Activated CD8-positive, alpha-beta memory T cell treated with anti-CD3 and anti-CD28 coated beads for 48 hours (primary cell): ENCODE results near the gene KCNK7.

ENCODE experiments used
- DNase-seq, 3 experiments: peaks; one replicate each; pipeline ENCODE4 v3.0.0-alpha.2; 2020; ENCODE audit warnings: low read depth in 2 of 3, low spot score in 2 of 3

KCNK7 gene

DNA sequence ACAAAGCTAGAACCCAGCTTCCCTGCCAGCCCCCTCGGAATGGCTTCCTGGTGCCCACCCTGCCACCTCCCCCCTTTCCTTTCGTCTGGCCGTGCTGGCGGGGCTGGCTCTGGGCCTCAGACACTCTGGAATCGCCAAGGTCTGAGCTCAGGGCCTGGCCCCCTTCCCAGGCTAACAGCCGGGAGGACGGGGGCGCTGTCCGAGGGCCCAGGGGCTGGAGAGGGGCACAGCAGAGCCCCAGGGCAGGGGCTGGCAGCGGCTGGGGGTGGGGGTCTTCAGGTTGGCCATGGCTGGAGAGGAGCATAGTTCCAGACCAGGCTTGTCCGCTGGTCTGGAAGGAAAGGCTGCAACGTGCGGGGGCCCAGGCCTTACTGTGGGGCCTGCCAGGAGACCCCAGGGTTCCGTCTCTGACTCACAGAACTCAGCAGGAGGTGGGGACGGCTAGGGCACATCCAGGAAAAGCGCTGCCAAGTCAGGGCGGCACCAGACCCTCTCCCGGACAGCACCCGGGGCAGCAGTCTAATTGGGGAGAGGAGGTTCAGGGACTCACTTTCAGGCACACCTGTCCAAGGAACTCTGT, 36.6 kb downstream of the KCNK7 start:
- no peak for DNase-seq

DNA sequence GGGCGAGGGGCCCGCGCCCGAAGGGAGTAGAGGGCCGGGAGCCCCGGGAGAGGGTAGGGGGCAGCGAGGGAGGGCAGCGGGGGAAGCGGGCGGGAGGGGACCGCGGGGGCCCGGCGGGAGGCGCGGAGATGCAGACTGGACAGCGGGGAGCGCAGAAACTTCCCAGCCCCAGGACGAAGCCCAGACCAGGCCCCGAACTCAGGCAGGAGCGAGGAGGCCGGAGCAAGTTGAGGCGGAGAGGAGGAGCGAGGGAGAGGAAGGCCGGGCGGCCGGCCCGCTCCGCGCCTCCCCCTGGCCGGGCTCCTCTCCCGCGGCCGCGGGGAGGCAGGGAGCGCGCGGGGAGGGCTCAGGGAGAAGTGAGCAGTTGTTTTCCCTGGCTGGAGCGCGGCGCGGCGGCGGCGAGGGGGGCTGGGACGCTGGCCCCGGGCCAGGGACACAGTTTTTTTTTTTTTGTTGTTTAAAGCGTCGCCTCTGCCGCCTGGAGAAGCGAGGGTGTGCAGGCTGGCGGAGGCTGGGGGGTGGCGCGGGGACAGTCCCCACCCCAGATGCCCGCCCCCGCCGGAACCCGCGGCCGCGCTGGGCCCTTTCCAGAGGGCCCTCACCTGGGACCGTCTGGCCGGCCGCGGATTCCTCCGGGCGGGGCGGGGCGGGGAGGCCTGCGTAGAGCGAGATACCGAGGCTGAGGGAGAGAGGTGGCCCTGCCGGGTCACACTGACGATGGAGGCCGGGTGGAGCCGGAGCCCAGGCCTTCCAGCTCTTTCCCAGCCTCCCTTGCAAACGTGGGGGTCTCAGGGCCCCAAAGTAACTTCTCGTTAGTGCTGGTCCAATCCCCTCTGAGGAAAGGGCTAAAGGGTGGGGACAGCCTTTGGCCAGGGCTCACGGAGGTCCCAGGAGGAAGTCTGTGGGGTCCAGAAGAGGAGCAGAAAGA, 37.3 kb downstream of the KCNK7 start, which contains the start of gene LTBP3:
Gene LTBP3 (minus strand): TSS at position 358 of the 928 bp plus-strand sequence. CDS start 400 bp downstream, outside the sequence.
- DNase-seq = no peak

DNA sequence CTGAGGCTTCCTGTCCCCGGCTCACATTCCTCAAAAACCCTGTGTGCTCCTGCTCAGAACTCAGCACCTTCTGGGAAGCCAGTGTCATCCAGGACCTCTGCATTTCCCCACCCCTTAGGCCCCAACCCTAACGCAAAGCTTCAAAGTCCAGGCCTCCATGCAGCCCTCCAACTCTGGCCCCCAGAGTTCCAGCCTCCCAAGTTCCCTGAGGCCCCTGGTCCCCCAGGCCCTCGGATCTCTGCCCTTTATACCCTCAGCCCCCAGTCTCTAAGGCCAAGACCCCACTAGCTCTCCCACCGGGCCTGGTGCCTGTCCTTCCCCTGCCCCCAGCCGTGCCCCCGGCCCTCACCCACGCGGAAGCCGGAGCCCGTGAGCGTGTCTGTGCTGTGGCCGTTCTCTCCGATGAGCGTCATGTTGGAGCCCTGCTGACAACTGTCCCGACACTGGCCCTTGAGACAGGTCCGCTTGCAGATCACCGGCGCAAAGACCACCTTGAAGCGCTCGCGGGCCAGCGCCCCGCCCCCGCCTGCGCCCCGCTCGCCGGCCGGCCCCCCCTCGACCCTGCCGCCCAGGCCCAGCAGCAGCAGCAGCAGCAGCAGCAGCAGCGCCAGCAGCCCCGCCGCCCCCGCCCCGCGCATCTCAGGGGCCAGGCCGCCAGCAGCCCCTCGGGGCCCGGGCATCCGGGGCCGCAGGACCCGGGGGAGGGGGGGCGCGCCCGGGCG, 38.2 kb downstream of the KCNK7 start:
- DNase-seq = no peak

DNA sequence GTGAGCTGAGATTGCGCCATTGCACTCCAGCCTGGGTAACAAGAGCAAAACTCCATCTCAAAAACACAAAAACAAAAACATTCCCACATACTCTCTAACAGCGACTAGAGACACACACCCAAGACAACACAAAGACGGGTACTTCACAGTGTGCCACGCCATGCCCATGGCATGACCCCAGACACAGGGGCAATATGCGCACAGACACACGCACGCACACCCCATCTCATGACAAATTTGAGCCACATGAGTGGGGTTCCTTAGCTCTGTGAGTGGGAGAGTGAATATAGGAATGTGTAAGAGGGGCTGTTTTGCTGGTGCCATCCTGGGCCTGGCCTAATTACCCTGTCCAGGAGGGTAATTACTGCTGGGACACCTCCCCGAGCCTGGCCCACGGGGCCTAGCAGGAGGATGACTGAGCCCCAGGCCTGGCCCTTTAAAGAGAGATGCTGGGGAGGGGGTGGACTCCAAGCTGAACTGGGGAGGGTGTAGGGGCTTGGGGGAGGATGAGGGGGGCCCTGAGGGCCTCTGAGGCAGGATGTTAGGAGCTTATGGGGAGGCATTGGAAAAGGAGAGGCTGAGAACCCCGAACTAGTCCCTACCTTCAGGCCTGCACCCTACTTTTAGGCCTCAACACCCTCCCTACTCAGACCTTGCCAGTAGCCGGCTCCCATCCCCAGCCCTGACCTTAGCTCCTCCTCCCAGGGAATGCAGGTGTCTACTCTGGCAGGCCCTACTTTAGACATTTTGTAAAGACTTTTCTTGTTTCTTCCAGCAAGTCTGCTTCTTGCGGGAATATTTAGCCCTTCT, 38.9 kb downstream of the KCNK7 start:
- DNase-seq = no peak

DNA sequence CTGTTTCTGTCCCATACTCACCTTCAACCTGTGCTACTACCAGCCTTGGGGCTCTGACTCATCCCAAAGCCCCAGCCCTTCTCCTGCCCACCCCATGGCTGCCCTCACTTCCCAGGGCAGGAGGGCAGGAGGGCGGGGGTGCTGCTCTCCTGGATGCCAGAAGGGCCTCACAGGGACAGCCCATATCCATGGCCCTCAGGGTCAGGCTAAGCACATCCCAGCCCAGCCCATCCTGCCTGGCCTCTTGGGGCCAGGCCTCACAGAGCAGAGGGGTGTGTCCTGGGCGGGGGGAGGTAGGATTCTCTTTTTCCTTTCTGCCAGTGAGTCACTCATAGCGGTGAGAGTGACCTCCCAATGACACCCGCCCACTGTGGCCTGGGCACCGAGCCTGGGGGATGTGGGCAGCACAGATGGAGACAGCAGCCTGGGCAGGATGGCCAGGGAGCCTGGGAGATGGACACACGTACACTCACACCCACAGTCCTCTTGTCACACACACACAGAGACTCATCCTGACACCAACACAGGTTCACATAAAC, 39.8 kb downstream of the KCNK7 start:
- no peak for DNase-seq

DNA sequence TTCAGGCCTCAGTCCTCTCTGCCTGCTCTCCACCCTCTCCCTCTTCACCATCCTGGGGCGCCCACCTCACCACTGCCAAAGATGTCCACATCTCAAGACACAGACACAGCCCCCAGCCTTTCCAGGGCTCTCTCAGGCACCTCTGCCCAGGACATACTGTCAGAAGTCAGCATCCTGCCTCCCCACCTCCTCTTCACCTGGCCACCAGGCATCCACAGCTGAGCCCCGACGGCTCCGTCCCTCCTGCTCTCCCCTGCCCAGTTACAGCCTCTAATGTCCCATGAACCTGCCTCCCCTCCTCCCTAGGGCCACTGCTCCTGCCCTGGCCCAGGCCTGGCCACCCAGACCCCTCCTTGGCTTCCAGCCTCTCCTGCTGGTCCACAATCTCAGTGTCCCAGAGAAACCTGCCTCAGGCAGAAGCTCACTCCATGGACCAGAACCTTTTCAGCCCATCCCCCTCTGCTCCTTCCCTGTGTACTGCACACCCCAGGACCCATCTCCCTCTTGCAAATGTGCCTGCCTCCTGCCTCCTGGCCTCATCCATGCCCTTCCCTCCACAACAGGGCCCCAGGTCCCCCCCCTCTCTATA, 40.7 kb downstream of the KCNK7 start:
- no peak for DNase-seq

DNA sequence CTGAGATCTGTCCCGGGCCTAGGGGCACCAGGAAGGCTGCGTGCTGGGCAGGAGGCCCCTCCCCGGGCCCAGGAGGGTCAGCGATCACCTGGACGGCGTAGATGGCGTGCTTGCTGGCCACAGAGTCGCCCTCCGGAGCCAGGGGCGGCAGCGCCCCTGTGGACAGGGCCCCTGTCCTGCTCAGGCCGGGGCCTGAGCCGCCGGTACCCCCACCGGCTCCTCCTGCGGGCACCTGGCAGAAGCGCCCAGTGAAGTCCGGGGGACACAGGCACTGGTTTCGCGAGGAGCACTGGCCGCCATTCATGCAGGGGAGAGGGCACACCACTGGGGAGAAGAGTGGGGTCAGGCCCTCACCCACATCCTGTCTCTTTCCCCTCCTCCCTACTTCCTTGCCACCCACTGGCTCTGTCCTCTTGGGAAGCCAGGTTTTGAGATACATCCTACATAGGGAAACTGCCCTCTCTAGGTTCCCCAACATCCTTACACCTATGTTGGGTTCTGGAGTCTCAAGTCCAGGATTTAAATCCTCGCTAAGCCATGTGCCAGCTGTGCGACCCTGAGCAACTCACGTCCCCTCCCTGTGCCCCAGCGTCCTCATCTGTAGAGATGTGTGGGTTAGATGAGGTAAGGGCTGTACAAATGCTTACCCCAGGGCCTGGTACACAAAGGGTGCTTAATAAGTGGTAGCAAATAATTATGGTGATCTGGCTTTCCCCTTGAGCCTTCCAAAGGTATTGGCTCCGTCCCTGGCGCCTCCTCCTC, 41.4 kb downstream of the KCNK7 start:
- no peak for DNase-seq

DNA sequence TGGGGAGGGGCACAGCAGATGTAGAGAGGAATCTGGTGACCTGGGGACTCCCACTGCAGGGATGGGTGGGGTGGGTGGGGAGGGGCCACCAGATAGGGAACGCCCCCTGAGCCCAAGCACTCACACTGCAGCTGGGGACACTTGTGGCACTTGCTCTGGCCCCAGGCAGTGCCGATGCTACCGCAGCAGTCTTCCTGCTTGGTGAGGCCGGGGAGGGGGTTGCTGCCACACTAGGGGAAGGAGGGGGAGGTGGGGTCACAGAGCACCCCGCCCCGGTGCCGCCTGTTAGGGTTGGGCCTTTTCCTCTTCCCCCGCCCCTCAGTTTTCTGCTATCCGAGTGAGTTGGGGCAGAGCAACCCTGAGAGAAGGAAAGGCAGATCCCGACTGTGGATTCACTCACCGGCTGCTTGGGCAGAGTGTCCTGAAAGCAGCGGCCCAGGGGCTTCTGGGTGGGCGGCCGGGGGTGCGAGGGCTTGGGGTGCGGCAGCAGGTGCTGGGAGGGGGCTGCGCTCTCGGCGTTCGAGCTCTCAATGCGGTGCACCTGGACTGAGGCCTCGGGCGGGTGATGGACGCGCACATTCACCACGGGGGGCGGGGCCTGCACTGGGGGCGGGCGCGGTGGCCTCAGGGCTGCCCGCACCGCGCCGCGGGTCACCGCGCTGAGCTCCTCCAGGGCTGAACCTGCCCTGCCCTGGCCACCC, 42.1 kb downstream of the KCNK7 start:
- no peak for DNase-seq

DNA sequence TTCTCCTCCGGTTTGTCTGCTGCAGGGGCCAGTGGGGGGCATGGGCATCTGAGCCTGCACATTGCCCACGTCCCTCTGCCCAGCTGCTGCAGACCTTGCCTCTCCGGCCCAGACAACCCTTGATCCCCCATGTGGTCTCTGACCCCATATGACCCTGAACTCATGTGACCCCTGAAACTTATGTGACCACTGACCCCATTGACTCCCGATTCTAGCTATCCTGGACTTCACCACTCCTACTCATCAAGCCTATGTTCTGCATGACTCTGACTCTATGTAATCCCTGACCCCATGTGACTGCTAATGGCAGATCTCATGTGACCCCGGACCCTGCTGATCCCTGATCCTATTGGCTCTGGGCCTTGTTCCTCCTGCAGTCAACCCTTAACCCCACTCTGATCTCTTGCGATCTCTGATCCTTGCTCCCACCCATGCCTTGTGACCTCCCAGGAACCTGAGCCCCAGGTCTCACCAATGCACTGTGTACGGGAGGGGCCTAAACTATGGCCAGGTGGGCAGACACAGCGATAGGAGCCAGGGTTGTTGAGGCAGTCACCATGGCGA, 43.1 kb downstream of the KCNK7 start:
- DNase-seq = no peak

DNA sequence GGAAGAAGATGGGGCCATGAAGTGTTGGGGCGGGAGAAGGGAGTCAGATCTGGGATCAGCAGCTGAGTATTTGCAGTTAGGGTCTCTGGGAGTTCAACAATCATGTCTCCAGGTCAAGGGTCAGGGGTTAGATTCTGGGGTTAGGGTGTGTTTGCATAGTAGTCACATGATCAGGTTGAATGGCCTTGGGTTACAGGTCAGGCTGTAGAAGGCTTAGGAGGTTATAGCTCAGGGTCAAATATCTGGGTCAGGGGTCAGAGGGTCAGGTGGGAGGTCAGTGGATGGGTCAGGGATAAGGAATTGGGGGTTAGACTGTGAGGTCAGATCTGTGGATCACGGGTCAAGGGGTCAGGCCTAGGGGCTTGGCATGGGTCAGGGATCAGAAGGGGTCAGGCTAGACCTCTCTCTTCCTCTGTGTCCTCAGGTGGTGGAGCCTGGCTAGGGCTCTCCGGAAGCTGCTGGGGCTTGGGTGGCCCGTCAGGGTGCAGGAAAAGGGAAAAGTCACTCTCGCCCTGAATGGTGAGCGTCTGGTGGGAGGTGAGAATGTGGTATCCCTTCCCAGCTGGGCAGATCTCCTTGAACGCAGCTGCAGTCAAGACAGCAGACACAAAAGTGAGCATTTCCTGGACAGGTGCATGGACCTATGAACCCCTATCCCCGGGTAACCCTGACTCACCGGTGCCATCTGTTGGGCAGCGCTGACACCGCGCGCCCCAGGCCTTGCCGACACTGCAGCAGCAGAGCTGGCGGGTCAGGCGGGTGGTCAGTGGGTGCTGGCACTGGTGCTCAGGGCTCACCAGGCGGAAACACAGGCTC, 43.8 kb downstream of the KCNK7 start:
- DNase-seq = no peak

DNA sequence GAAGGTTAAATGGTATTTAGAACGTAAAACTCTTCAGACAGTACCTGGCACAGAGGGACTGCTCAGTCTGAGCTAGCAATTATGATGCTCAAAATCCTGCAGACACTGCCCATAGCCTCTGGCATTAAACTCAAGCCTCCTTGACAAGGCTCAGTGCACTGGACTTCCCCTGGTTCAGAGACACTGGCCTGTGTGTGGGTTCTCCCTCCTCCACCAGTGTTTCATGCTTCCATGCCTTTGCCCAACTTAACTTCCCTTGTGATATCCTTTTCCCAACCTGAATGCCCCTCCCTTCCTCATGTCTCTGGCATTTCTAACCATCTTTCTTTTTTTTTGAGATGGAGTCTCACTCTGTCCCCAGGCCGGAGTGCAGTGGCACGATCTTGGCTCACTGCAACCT, 46.5 kb downstream of the KCNK7 start:
- DNase-seq = no peak

DNA sequence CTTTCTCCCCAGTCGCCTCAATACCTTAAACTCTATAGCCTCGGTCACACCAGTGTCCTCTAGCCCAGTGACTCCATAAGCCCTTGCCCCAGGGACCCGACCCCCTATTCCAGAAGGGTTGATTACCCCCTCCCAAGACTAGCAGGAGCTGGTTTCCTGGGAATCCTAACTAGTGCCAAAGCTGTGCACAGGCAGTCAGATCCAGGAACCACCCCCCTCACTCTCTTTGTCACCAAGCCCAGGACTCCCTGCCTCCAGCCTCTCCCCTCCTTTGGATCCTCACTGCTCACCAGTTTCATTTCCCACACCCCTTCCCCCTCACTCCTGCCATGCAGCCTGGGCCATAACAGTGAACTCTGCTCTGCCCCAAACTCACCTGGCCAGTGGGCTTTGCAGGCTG, 47.2 kb downstream of the KCNK7 start:
- no peak for DNase-seq

DNA sequence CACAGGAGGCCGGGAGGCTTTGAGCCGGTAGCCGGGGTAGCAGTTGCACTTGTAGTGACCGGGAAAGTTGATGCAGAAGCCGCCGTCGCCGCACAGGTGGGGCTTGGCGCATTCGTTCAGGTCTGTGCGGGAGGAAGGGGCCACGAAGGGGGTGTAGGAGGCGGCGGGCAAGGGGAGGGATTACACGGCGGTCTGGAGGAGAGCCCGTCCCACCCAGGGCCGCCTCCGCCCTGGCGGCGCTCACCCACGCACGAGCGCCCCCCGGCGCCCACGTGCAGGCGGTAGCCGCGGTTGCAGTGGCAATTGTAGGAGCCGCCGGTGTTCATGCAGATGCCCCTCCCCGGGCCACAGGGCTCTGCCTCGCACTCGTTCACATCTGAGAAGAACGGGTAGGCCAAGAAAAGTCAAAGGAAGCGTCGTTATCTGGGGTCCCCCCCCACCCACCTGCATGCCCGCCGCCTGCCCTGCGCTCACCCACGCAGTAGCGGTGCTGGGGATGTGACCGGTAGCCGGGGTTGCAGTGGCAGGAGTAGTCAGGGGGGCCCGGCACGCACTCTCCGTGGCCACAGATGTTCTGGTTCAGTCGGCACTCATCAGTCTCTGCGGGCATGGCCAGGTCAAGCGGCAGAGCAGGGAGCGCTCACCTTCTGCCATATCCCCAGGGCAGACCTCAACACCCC, 48.0 kb downstream of the KCNK7 start:
- DNase-seq = no peak

DNA sequence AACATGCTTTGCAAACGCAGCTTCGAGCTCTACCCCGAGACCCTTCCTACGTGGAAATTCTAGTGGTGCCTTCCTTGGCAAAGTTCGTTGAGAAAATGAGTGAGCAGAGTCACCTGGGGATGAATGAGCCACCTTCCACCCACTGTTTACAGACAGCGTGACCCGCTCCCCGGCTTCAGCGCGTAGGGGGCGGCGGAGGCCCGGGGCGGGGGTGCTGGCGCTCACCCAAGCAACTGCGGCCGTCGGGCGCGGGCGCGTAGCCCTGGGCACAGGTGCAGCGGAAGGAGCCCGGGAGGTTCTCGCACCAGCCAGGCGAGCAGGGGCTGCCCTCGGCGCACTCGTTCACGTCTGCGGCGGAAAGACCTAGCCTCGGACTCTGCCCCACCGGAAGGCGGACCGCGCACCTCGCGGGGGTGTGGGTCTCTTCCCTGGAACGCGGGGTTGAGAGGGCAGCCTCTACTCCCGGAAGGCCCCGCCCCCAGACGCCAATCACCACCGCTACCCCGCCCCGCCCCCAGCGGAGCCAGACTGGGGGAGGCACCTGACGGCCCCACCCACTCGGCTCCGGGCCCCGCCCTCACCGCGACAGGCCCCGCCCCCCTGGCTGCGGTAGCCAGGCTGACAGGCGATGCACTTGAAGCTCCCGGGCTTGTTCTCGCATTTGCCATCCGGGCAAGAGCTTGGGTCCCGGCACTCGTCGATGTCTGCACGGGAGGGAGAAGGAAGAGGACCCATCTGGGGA, 49.2 kb downstream of the KCNK7 start:
- peak; percentile 95 to 99 (median 98) for DNase-seq

DNA sequence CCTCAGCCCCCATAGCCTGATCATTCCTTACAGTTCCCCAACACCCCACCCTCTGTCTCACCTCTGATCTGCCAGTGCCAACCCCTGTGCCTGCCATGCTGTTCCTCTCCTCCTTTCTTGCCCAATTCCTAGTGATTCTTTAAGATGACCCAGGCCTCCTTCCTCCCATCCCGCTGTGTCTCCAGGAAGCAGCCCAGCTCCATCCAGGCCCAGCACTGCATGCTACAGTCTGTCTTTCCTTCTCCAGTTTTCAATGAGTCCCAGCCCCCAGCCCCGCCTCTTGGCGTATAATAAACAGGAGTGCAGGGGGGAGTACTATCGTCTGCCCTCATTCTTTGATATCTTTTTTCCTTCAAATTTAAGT, 49.8 kb downstream of the KCNK7 start:
- DNase-seq = no peak
